Measurements from ENCODE around the gene LHPP. TPM values are rescaled to one million over a fixed set of nuclear protein-coding genes. Genes with fewer than 3 reads are reported as not detected.

LHPP gene
- total and polyA plus RNA-seq, 10 of the 15 experiments (the other 5 are each of a cell fraction or from before 2014, with no cell fraction given) = 0.79 to 9.8 (median 6.7) TPM

DNA sequence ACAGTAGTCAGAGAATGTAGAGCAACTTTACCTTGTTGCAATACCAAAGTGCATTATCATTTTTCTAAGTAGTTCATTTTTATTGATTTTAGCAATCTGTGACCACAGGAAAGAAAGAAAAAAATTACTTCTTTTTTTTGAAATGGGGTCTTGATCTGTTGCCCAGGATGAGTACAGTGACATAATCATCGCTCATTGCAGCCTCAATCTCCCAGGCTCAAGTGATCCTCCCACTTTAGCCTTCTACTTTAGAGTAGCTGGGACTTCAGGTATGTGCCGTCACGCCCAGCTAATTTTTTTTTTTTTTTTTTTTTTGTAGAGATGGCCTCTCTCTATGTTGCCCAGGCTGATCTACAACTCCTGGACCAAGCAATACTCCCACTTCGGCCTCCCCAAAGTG lies 31.5 kb upstream of the LHPP start:
- no peaks in the 10 kb centered on the region for H3K4me1 ChIP-seq (ENCODE audit: control insufficient read depth, insufficient read depth, low read length)
- H3K79me2 ChIP-seq (ENCODE audit: control insufficient read depth, insufficient read depth, low read length) = no peaks in the 10 kb centered on the region
- ChIA-PET SMC1A (ENCODE audit: uncharacterized antibody, unreplicated experiment) (no interaction called here), POLR2A (no interaction called here), CTCF (no interaction called here), RAD21 (ENCODE audit: unreplicated experiment) (no interaction called here)
- no peaks in the 10 kb centered on the region for H3K9me3 ChIP-seq (replicated peaks; ENCODE audit: control insufficient read depth, insufficient read depth, low read length)
- no TSS peak for BruUV-seq (replicated peaks)
- no peak for TF ChIP-seq NFIC (IDR thresholded peaks at IDR 0.05; ENCODE audit: low read depth, low read length)
- H3K4me2 ChIP-seq (ENCODE audit: control insufficient read depth, insufficient read depth) = no peak overlapping the region
- in situ Hi-C loops (cut with MboI) = no loop called here
- H3K9ac ChIP-seq (ENCODE audit: control insufficient read depth, insufficient read depth, low read length) = no peak overlapping the region
- H3K36me3 ChIP-seq (ENCODE audit: control insufficient read depth in 2 of 2, insufficient read depth in 2 of 2, low read length in 1 of 2) = no peaks in the 10 kb centered on the region
- DNase-seq (ENCODE audit: low read depth, low spot score) = no peak
- H3K27ac ChIP-seq (ENCODE audit: control insufficient read depth, insufficient read depth) = no peak overlapping the region
- H2AFZ ChIP-seq (ENCODE audit: control insufficient read depth, low read depth, low read length) = no peak overlapping the region
- H3K4me3 ChIP-seq = no peak overlapping the region
- intact Hi-C loops (cut with micrococcal nuclease; ENCODE audit: unreplicated experiment) = no loop called here
- ATAC-seq = no peak
- H4K20me1 ChIP-seq (ENCODE audit: control insufficient read depth, insufficient read depth) = no peaks in the 10 kb centered on the region
- FAIRE-seq = no peak
- H3K27me3 ChIP-seq (replicated peaks in 1 of 2; ENCODE audit: control insufficient read depth in 2 of 2, insufficient read depth in 2 of 2, low read length in 1 of 2) = no peaks in the 10 kb centered on the region
- 41% methylated on average over 4 of the region's 4 CpGs for WGBS (ENCODE audit: insufficient coverage, insufficient replicate concordance, low lambda C conversion rate, missing lambda C conversion rate)

DNA sequence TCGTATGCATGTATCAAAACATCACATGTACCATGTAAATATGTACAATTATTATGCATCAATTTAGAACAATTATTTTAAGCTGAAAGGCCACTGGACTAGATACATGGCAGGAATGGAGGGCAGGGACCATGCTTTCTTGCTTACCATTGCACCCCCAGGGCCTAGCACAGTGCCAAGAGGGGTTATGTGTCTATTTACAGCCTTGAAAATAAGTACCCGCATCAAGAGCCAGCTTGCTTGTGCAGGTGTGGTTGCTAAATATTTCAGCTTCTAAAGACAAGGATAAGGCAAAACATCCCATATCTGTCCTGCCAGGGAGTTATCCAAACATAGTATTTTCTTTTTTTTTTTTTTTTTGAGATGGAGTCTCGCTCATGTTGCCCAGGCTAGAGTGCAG lies 28.2 kb upstream of the LHPP start:
- TF ChIP-seq LARP7 (IDR thresholded peaks at IDR 0.05) (no peak), ZNF274 (IDR thresholded peaks at IDR 0.05; ENCODE audit: insufficient read depth, insufficient read length) (no peak), JUND (IDR thresholded peaks at IDR 0.05; ENCODE audit: low read depth, low read length) (no peak), ZNF384 (IDR thresholded peaks at IDR 0.05; ENCODE audit: borderline replicate concordance, low read depth, low read length) (no peak), NBN (IDR thresholded peaks at IDR 0.05) (no peak), FOXK2 (IDR thresholded peaks at IDR 0.05) (no peak), STAT3 (IDR thresholded peaks at IDR 0.05; ENCODE audit: low read depth, low read length) (no peak), SP1 (IDR thresholded peaks at IDR 0.05; ENCODE audit: low read depth, low read length) (no peak), CEBPB (IDR thresholded peaks at IDR 0.05; ENCODE audit: borderline replicate concordance in 1 of 2, low read depth in 2 of 2, low read length in 2 of 2) (no peak), BHLHE40 (IDR thresholded peaks at IDR 0.05; ENCODE audit: borderline replicate concordance in 1 of 2, low read depth in 2 of 2, low read length in 1 of 2) (no peak), IKZF1 (conservative IDR thresholded peaks at IDR 0.05) (no peak), SUPT20H (IDR thresholded peaks at IDR 0.05; ENCODE audit: borderline replicate concordance, control insufficient read depth, low read depth, low read length) (no peak), ZNF622 (IDR thresholded peaks at IDR 0.05) (no peak), MEF2B (IDR thresholded peaks at IDR 0.05; ENCODE audit: partially characterized antibody, poor library complexity, severe bottlenecking) (no peak), SMC3 (IDR thresholded peaks at IDR 0.05; ENCODE audit: borderline replicate concordance, low read length) (no peak), NR2F1 (conservative IDR thresholded peaks at IDR 0.05) (no peak)
- TF ChIP-seq, protein P1, sequence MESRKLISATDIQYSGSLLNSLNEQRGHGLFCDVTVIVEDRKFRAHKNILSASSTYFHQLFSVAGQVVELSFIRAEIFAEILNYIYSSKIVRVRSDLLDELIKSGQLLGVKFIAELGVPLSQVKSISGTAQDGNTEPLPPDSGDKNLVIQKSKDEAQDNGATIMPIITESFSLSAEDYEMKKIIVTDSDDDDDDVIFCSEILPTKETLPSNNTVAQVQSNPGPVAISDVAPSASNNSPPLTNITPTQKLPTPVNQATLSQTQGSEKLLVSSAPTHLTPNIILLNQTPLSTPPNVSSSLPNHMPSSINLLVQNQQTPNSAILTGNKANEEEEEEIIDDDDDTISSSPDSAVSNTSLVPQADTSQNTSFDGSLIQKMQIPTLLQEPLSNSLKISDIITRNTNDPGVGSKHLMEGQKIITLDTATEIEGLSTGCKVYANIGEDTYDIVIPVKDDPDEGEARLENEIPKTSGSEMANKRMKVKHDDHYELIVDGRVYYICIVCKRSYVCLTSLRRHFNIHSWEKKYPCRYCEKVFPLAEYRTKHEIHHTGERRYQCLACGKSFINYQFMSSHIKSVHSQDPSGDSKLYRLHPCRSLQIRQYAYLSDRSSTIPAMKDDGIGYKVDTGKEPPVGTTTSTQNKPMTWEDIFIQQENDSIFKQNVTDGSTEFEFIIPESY (IDR thresholded peaks at IDR 0.05) = no peak
- CTCF ChIA-PET = interaction anchor here (0.7 kb wide), 1 partner anchor 436 kb away, joined by 3 read pairs; no protein-coding TSS in a partner anchor
- POLR2A ChIA-PET = no interaction called here

More for the DNA sequence above, 28.2 kb upstream of the LHPP start:
- Histone ChIP-seq H2AFZ (ENCODE audit: control insufficient read depth, low read depth, low read length) (no peak overlapping the region), H3K4me2 (ENCODE audit: control insufficient read depth, insufficient read depth) (no peak overlapping the region), H4K20me1 (ENCODE audit: control insufficient read depth, insufficient read depth) (no peaks in the 10 kb centered on the region), H3K27me3 (replicated peaks in 1 of 2; ENCODE audit: control insufficient read depth in 2 of 2, insufficient read depth in 2 of 2, low read length in 1 of 2) (no peaks in the 10 kb centered on the region), H3K36me3 (ENCODE audit: control insufficient read depth in 2 of 2, insufficient read depth in 2 of 2, low read length in 1 of 2) (no peaks in the 10 kb centered on the region), H3K27ac (ENCODE audit: control insufficient read depth, insufficient read depth) (no peak overlapping the region), H3K9me3 (replicated peaks; ENCODE audit: control insufficient read depth, insufficient read depth, low read length) (no peaks in the 10 kb centered on the region), H3K9ac (ENCODE audit: control insufficient read depth, insufficient read depth, low read length) (no peak overlapping the region), H3K4me1 (ENCODE audit: control insufficient read depth, insufficient read depth, low read length) (peaks cover 14% of the 10 kb centered on the region), H3K4me3 (no peak overlapping the region), H3K79me2 (ENCODE audit: control insufficient read depth, insufficient read depth, low read length) (no peaks in the 10 kb centered on the region)
- no TSS peak for BruUV-seq (replicated peaks)
- ChIA-PET RAD21 (ENCODE audit: unreplicated experiment) (no interaction called here), SMC1A (ENCODE audit: uncharacterized antibody, unreplicated experiment) (interaction anchor here (0.6 kb wide), 1 partner anchor 21 kb away, joined by 3 read pairs; no protein-coding TSS in a partner anchor)
- FAIRE-seq (no peak), DNase-seq (ENCODE audit: low read depth, low spot score) (no peak), ATAC-seq (no peak)
- 17% methylated on average over 3 of the region's 3 CpGs for WGBS (ENCODE audit: insufficient coverage, insufficient replicate concordance, low lambda C conversion rate, missing lambda C conversion rate)
- intact Hi-C loops (cut with micrococcal nuclease; ENCODE audit: unreplicated experiment) = no loop called here
- in situ Hi-C loops (cut with MboI) = no loop called here
